RWPE2 (cell line): ENCODE data around the gene TNFRSF25.

Experiments
- ATAC-seq: fragments of 200-7000 bp; cut with Tn5 transposase; 3 replicates; pipeline ENCODE4 v1.9.1; 2021; ENCODE audit warnings: low read depth
- DNase-seq: peaks from one replicate; pipeline ENCODE4 v3.0.0-alpha.2; 2020; ENCODE audit warnings: low spot score
- H3K27ac ChIP-seq: fragments of 450-650 bp; 2 replicates; pipeline ENCODE4 v1.5.1; 2017; ENCODE audit warnings: mild to moderate bottlenecking; ENCODE audit not compliant: poor library complexity, severe bottlenecking
- H3K27me3 ChIP-seq: fragments of 250-450 bp; sonication (Bioruptor Pico); 2 replicates; pipeline ENCODE4 v1.5.1; 2021; ENCODE audit warnings: mild to moderate bottlenecking, moderate library complexity; ENCODE audit not compliant: insufficient read depth, poor library complexity, severe bottlenecking
- H3K36me3 ChIP-seq: fragments of 250-450 bp; sonication (Bioruptor Pico); 2 replicates; pipeline ENCODE4 v1.5.1; 2020; ENCODE audit warnings: low read depth, mild to moderate bottlenecking, moderate library complexity
- H3K4me1 ChIP-seq: fragments of 250-450 bp; sonication (Bioruptor Pico); 2 replicates; pipeline ENCODE4 v1.5.1; 2021; ENCODE audit warnings: mild to moderate bottlenecking, moderate library complexity; ENCODE audit not compliant: insufficient read depth, poor library complexity, severe bottlenecking
- H3K4me3 ChIP-seq: fragments of 250-450 bp; sonication (Bioruptor Pico); 2 replicates; pipeline ENCODE4 v1.5.1; 2021; ENCODE audit warnings: mild to moderate bottlenecking, moderate library complexity; ENCODE audit not compliant: severe bottlenecking
- H3K9me3 ChIP-seq: fragments of 250-450 bp; sonication (Bioruptor Pico); 2 replicates; pipeline ENCODE4 v1.5.1; 2021; ENCODE audit warnings: mild to moderate bottlenecking, moderate library complexity; ENCODE audit not compliant: severe bottlenecking
- TF ChIP-seq, protein P1 (sequence below): fragments of 450-650 bp; IDR thresholded peaks from one replicate; pipeline ENCODE4 v1.5.1; 2017; ENCODE audit warnings: mild to moderate bottlenecking, moderate library complexity; ENCODE audit not compliant: poor library complexity, severe bottlenecking

Gene TNFRSF25

DNA sequence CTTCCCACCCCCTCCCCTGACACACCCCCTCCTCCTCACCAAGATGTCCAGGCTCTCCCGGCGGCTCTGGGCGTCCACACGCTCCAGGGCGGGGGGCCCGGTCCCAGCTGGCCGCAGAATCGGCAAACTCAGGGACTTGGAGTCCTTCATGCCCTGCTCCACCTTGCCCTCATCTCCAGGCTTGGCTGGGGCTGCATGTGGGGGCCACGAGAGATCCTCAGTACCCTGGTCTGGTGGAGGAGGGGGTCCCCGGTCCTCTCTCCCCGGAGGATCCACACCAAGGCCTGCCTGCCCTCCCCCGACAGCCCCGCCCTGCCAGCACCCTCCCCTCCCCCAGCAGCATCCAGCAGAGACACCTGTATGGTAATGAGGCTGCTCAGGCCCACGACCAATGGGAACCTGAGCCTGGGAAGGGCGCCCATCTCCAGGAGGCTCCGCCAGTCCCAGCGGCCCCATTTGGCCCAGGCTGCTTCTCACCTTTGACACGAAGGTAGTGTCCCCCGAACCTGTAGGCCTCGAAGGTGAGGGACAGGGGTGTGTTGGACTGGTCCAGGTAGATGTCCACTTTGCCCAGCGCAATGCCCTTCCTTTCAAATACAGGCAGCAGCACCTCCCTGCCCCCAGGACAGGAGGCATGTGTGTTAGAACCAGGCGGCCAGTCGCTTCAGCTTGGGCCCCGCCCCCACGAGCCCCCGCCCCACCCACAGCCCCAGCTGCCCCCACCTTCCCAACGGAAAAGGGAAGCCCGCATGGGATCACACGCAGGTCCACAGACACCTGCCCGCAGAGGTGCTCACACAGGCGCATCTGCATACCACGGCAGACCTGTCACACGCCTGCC lies 8.2 kb upstream of the TNFRSF25 start:
- Histone ChIP-seq H3K4me3 (no peak overlapping the region), H3K9me3 (no peaks in the 10 kb centered on the region), H3K36me3 (peaks cover 67% of the 10 kb centered on the region), H3K27me3 (no peaks in the 10 kb centered on the region), H3K4me1 (peaks cover 4% of the 10 kb centered on the region), H3K27ac (no peak overlapping the region)
- TF ChIP-seq, protein P1, sequence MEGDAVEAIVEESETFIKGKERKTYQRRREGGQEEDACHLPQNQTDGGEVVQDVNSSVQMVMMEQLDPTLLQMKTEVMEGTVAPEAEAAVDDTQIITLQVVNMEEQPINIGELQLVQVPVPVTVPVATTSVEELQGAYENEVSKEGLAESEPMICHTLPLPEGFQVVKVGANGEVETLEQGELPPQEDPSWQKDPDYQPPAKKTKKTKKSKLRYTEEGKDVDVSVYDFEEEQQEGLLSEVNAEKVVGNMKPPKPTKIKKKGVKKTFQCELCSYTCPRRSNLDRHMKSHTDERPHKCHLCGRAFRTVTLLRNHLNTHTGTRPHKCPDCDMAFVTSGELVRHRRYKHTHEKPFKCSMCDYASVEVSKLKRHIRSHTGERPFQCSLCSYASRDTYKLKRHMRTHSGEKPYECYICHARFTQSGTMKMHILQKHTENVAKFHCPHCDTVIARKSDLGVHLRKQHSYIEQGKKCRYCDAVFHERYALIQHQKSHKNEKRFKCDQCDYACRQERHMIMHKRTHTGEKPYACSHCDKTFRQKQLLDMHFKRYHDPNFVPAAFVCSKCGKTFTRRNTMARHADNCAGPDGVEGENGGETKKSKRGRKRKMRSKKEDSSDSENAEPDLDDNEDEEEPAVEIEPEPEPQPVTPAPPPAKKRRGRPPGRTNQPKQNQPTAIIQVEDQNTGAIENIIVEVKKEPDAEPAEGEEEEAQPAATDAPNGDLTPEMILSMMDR: no peak
- ATAC-seq: no peak
- DNase-seq: no peak

DNA sequence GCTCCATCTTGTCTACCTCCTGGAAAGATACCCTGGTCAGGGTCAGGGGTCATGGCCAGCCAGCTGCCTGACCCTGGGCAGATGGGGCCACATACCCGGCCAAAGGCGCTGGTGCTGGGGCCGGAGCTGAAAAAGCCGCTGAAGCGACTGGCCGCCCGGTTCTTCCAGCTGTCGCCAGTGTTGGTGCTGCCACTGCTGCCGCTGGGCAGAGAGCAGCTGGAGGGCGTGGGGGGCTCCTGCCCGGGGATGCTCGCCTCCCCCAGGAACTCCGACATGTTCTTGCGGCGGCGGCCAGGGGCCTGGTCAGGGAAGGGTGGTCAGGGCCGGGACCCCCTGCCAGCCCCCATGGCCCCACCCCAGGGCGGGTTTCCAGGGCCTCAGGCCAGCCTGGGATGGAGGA lies 7.2 kb upstream of the TNFRSF25 start:
- H3K36me3 ChIP-seq: peaks cover 71% of the 10 kb centered on the region
- peaks cover 4% of the 10 kb centered on the region for H3K4me1 ChIP-seq
- TF ChIP-seq, protein P1: no peak
- H3K27me3 ChIP-seq: no peaks in the 10 kb centered on the region
- no peaks in the 10 kb centered on the region for H3K9me3 ChIP-seq
- no peak overlapping the region for H3K27ac ChIP-seq
- no peak overlapping the region for H3K4me3 ChIP-seq
- no peak for ATAC-seq
- no peak for DNase-seq

DNA sequence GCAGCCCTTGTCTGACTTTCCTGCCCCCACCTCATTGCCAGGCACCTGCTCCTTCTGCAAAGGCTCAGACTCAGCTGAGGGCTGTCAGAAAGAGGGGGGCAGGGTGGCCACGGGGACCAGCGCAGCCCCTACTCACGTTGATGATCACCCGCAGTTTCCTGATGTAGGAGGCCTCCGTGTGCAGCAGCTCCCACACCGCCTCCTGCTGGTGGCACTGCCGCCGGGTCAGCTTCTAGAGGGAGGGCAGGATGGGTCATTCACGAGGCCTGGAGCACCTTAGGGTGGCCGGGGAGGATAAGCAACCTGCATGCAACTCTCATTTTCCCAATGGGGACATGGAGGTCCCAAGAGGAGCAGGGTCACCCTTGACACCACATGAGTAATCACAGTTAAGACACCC lies 6.4 kb upstream of the TNFRSF25 start:
- no peak for DNase-seq
- peak overlapping the region; percentile 29 for H3K27ac ChIP-seq
- H3K4me1 ChIP-seq: peaks cover 4% of the 10 kb centered on the region

DNA sequence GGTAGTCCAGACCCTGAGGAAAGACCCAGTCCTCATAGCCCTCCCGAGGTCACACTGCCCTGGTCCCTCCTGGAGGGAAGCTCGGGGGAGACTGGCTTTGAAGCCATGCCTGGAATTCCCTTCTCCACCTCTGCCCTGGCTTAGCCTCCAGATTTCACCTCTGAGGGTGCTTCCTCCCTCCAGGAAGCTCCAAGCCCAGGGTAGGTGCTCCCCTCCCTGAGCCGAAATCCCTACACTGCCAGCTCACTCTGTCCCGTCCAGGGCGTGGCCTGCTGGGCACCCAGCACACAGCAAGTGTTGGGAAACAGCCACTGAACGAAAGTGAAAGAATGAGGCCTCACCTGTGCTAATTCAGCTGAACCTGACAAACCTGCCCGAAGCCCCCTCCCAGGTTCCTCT lies 6.0 kb upstream of the TNFRSF25 start:
- Histone ChIP-seq H3K4me1 (peaks cover 4% of the 10 kb centered on the region), H3K27ac (peak overlapping the region; percentile 29), H3K36me3 (peaks cover 66% of the 10 kb centered on the region), H3K9me3 (no peaks in the 10 kb centered on the region), H3K4me3 (no peak overlapping the region), H3K27me3 (no peaks in the 10 kb centered on the region)
- TF ChIP-seq, protein P1: no peak
- ATAC-seq (peak; percentile 72), DNase-seq (no peak)

More for the DNA sequence above, 6.4 kb upstream of the TNFRSF25 start:
- Histone ChIP-seq H3K27me3 (no peaks in the 10 kb centered on the region), H3K4me3 (no peak overlapping the region), H3K36me3 (peaks cover 70% of the 10 kb centered on the region), H3K9me3 (no peaks in the 10 kb centered on the region)
- ATAC-seq: no peak
- TF ChIP-seq, protein P1: peak; percentile 29
